Left colon (tissue), 2 donors: ENCODE results near the gene SPDEF. TPM values are rescaled to one million over a fixed set of nuclear protein-coding genes. Genes with fewer than 3 reads are reported as not detected.

Experiments
- ATAC-seq: fragments of 200-7000 bp; cut with Tn5 transposase; one replicate; pipeline ENCODE4 v1.9.1; 2020; ENCODE audit warnings: mild to moderate bottlenecking, moderate library complexity
- DNase-seq, 2 donors: peaks; one replicate each; pipeline ENCODE4 v3.0.0-alpha.2; 2020
- intact Hi-C, 2 donors: fragments of 100-400 bp; cut with DNase I in 1 of 2; cut with micrococcal nuclease in 1 of 2; formaldehyde crosslinking; loops; one replicate each; pipeline versions ENCODE4 v1.11.2 to v1.14.0; 2022; cut with DNase I, micrococcal nuclease
- total RNA-seq, 2 donors: library from RNA; stranded (reverse); fragmentation: NEBNext Ultra II Directional; extraction: Animal tissue kit (Norgen Biotek cat#: 25700); gene quantifications; one replicate each; pipeline ENCODE4 v1.2.1, GENCODE V29; 2021
- donor health status: DM: no; HTN: no; CAD: no.
- donor health status: DM: yes; HTN: yes; CAD: no.

Gene SPDEF
- total RNA-seq, 2 donors from 2014 or later, result 59.4 to 73.5 TPM

- DNase-seq (no peak), ATAC-seq (no peak)
- intact Hi-C loops, result no loop called here
Measured at GRCh38 chr6:34511915-34512737, 44.0 kb downstream of the SPDEF start.

GRCh38 chr6:34511214-34511914, 44.8 kb downstream of the SPDEF start:
- ATAC-seq (no peak), DNase-seq (no peak)
- intact Hi-C loops, result no loop called here

- DNase-seq (no peak), ATAC-seq (no peak)
- intact Hi-C loops, result no loop called here
Measured at GRCh38 chr6:34510299-34510698, 45.8 kb downstream of the SPDEF start.

- DNase-seq (no peak), ATAC-seq (no peak)
- intact Hi-C loops, result no loop called here
Measured at GRCh38 chr6:34509782-34510181, 46.3 kb downstream of the SPDEF start.

- DNase-seq, result no peak
- intact Hi-C loops, result no loop called here
- ATAC-seq, result no peak
Measured at GRCh38 chr6:34508425-34508824, 47.7 kb downstream of the SPDEF start.

GRCh38 chr6:34506718-34507117, 49.4 kb downstream of the SPDEF start:
- DNase-seq (no peak), ATAC-seq (peak; percentile 64)
- intact Hi-C loops, result no loop called here

GRCh38 chr6:34497411-34497810, 58.7 kb downstream of the SPDEF start:
- intact Hi-C loops, result no loop called here
- no peak for ATAC-seq

GRCh38 chr6:34496103-34496685, 59.9 kb downstream of the SPDEF start:
- intact Hi-C loops, result no loop called here
- no peak for ATAC-seq
- DNase-seq, result no peak

More at GRCh38 chr6:34497411-34497810, 58.7 kb downstream of the SPDEF start:
- no peak for DNase-seq

- DNase-seq (no peak), ATAC-seq (no peak)
- intact Hi-C loops, result no loop called here
Measured at GRCh38 chr6:34494973-34495372, 61.2 kb downstream of the SPDEF start.

GRCh38 chr6:34493344-34493743, 62.8 kb downstream of the SPDEF start:
- DNase-seq (no peak), ATAC-seq (no peak)
- intact Hi-C loops, result no loop called here

- intact Hi-C loops, result no loop called here
- DNase-seq (no peak), ATAC-seq (no peak)
Measured at GRCh38 chr6:34491091-34491430, 65.1 kb downstream of the SPDEF start.

GRCh38 chr6:34490390-34491090, 65.6 kb downstream of the SPDEF start:
- DNase-seq, result no peak
- ATAC-seq, result no peak

GRCh38 chr6:34489207-34489805, 66.8 kb downstream of the SPDEF start:
- no peak for ATAC-seq
- intact Hi-C loops, result no loop called here
- no peak for DNase-seq

More at GRCh38 chr6:34490390-34491090, 65.6 kb downstream of the SPDEF start:
- intact Hi-C loops, result no loop called here

Other genes with a start within 250 kb of the SPDEF start
- gene NUDT3, start 163.7 kb downstream of the SPDEF start, total RNA-seq, result 10 to 100 TPM; 19.5 to 21.9 TPM
- gene RPS10, start 130.3 kb downstream of the SPDEF start, total RNA-seq, result 100 to 1,000 TPM; 904 to 935 TPM
- under 1 TPM in 1 of 2 donors, not detected in 1; 0.34 TPM for gene PACSIN1, start 90.3 kb downstream of the SPDEF start, total RNA-seq
- 10 to 100 TPM; 48.0 to 57.6 TPM for gene ILRUN, start 140.4 kb upstream of the SPDEF start, total RNA-seq
- 10 to 100 TPM; 54.8 to 60.7 TPM for gene SNRPC, start 201.2 kb upstream of the SPDEF start, total RNA-seq
- gene BLTP3A, start 235.8 kb upstream of the SPDEF start, total RNA-seq, result 1 to 10 TPM; 7.5 to 9.7 TPM